ENCODE measurements around the gene TKTL1.

DNA sequence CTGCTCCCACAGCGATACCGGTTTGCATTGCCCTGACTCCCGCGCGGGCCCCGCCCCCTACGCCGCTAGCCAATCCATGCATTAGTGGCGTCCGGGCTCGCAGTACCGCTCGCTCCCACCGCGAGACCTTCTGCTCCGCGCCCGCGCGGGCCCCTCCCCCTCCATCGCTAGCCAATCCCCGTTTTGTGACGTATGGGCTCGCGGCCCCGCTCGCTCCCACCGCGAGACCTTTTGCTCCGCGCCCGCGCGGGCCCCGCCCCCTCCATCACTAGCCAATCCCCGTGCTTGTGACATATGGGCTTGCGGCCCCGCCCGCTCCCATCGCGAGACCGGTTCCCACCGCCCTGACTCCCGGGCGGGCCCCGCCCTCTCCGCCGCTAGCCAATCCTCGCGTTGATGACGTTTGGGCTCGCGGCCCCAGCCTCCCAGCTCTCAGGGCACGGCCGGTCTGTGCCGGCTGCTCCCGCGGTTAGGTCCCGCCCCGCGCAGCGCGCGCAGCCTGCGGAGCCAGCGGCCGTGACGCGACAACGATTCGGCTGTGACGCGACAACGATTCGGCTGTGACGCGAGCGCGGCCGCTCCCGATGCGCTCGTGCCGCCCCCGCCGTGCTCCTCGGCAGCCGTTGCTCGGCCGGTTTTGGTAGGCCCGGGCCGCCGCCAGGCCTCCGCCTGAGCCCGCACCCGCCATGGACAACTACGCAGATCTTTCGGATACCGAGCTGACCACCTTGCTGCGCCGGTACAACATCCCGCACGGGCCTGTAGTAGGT lies 83.4 kb downstream of the TKTL1 start, which contains the start of gene EMD:
- no peak for TF ChIP-seq JUND (IDR thresholded peaks at IDR 0.05; ENCODE audit: low read length)
- TF ChIP-seq, protein P1, sequence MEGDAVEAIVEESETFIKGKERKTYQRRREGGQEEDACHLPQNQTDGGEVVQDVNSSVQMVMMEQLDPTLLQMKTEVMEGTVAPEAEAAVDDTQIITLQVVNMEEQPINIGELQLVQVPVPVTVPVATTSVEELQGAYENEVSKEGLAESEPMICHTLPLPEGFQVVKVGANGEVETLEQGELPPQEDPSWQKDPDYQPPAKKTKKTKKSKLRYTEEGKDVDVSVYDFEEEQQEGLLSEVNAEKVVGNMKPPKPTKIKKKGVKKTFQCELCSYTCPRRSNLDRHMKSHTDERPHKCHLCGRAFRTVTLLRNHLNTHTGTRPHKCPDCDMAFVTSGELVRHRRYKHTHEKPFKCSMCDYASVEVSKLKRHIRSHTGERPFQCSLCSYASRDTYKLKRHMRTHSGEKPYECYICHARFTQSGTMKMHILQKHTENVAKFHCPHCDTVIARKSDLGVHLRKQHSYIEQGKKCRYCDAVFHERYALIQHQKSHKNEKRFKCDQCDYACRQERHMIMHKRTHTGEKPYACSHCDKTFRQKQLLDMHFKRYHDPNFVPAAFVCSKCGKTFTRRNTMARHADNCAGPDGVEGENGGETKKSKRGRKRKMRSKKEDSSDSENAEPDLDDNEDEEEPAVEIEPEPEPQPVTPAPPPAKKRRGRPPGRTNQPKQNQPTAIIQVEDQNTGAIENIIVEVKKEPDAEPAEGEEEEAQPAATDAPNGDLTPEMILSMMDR (IDR thresholded peaks at IDR 0.05; ENCODE audit: control extremely low read depth in 1 of 3, insufficient read depth in 1 of 3, low read depth in 1 of 3, low read length in 3 of 3) = no peak
- TF ChIP-seq MAFK (IDR thresholded peaks at IDR 0.05; ENCODE audit: low read depth, low read length) = no peak
